Stimulated activated effector memory CD8-positive, alpha-beta T cell treated with anti-CD3 and anti-CD28 coated beads, Interleukin-12 subunit alpha, Interleukin-12 subunit beta, amount 100 ng/mL, for 72 hours (primary cell): ENCODE measurements around the gene BARX2.

ENCODE experiments used
- ATAC-seq: fragments of 150-1000 bp; cut with Tn5 transposase; 2 replicates; pipeline ENCODE4 v1.10.0; 2021
- DNase-seq, 2 donors: peaks; one replicate each; pipeline ENCODE4 v3.0.0; 2021 to 2022; ENCODE audit warnings: low spot score in 2 of 2
- H3K27ac Mint-ChIP-seq: one replicate; pipeline ENCODE4 v1.8.0; 2022; ENCODE audit warnings: mild to moderate bottlenecking, mixed read lengths
- H3K36me3 Mint-ChIP-seq: one replicate; pipeline ENCODE4 v1.8.0; 2022; ENCODE audit warnings: mild to moderate bottlenecking, mixed read lengths
- H3K4me1 Mint-ChIP-seq: one replicate; pipeline ENCODE4 v1.8.0; 2022; ENCODE audit warnings: mixed read lengths
- H3K4me3 Mint-ChIP-seq: one replicate; pipeline ENCODE4 v1.8.0; 2022; ENCODE audit warnings: mild to moderate bottlenecking, mixed read lengths
- H3K9me3 Mint-ChIP-seq: one replicate; pipeline ENCODE4 v1.8.0; 2022; ENCODE audit warnings: mixed read lengths

BARX2 gene

DNA sequence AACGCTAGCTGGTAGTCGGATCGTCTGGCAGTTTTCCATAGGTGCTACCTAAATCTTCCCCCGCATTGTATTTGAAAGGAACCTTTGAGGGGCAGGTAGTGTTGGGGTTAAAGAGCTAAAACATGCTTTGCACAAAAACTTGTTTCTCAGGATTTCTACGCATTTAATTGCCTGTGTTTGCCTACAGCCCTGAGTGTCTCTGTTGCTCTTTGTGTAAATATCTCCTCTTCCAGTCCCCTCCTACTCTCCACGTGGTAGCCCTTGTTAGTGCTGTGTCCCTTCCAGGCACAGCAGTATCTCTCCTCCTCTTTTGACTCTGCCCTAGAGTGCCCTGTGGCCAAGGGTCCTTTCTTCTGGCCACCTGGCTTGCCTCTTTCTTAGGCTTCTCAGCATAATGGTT lies 81.7 kb downstream of the BARX2 start:
- H3K27ac Mint-ChIP-seq = no peak overlapping the region
- H3K4me1 Mint-ChIP-seq = no peaks in the 10 kb centered on the region
- no peak overlapping the region for H3K4me3 Mint-ChIP-seq
- ATAC-seq (no peak), DNase-seq (no peak)
- no peaks in the 10 kb centered on the region for H3K36me3 Mint-ChIP-seq
- no peaks in the 10 kb centered on the region for H3K9me3 Mint-ChIP-seq

DNA sequence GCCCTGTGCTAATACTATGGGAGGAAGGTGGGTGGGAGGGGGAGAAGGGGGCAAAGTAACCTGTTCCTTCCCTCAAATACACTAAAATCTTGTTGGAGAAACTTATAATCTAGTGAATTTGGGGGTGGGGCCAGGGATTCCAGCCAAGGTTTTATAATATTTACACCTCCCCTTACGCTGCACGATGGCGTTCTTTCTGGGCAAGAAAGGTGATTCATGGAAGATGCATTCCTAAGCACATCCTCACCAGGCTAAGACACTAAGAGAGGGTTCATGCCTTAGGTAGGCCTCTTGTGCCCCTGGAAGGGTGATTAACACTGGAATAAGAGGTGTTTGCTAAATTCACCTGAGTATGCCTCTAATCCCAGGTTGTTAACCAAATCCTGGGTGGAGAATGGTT lies 82.6 kb downstream of the BARX2 start:
- H3K36me3 Mint-ChIP-seq = no peaks in the 10 kb centered on the region
- no peak overlapping the region for H3K27ac Mint-ChIP-seq

DNA sequence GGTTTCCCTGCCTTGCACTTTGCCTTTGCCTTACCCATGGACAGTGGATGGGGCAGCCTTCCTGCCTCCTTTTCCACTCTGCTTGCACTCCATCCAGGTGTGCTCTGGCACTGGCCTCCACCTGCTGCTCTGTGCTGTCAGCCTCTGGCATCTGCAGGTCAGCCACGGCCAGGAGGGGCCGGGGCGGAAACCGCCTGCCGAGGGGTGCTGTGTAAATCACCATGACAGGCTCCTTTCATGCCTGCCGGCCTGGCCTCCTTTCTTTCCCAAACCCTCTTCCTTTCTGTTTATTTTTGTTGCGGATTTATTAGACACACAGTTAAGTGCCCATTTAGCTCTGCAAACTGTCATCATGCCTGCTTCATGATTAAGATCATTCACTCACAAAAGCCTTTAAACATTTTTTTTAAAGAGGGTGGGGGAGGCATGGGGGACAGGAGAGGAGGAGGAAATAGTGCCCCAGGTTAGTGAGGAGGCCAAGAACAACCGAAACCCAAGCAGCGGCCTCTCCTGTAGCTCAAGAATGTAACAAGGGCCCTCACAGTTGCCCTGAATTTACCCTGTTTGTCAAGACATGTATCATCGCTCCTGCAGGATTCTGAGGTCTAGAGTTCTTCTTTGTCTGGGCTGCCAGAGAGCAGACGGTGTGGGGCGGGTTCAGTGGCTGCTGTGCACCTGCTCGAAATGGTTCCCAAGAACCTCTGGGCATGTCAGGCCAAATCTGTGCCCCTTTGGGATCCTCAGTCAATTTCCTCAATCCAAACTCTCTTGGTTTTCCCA lies 83.3 kb downstream of the BARX2 start:
- no peaks in the 10 kb centered on the region for H3K9me3 Mint-ChIP-seq

More for the DNA sequence above, 82.6 kb downstream of the BARX2 start:
- DNase-seq = no peak
- no peak for ATAC-seq
- no peak overlapping the region for H3K4me3 Mint-ChIP-seq
- no peaks in the 10 kb centered on the region for H3K9me3 Mint-ChIP-seq
- no peaks in the 10 kb centered on the region for H3K4me1 Mint-ChIP-seq

DNA sequence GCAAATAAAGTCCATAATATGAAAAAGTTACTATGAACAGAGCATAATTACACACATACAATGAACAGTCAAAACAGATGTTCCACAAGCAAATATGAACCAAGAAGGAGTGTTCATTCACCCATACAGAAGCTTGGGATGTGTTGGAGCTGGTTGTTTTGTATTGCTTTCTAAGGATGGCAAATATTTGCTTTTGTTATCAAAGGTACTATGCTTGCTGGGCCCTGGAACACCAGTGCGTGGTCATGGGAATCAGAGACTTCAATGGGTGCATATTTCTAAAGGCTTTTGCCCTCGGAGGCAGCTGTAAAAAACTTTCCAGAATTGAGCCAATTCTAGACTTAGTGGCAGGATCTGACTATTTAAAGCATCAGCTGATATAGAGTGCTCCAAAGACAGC lies 85.1 kb downstream of the BARX2 start:
- Mint-ChIP-seq H3K9me3 (no peaks in the 10 kb centered on the region), H3K4me3 (no peak overlapping the region), H3K27ac (no peak overlapping the region), H3K4me1 (no peaks in the 10 kb centered on the region), H3K36me3 (no peaks in the 10 kb centered on the region)
- ATAC-seq (no peak), DNase-seq (no peak)

More for the DNA sequence above, 83.3 kb downstream of the BARX2 start:
- DNase-seq (no peak), ATAC-seq (no peak)
- H3K4me1 Mint-ChIP-seq = no peaks in the 10 kb centered on the region
- H3K4me3 Mint-ChIP-seq = no peak overlapping the region
- no peak overlapping the region for H3K27ac Mint-ChIP-seq
- no peaks in the 10 kb centered on the region for H3K36me3 Mint-ChIP-seq

DNA sequence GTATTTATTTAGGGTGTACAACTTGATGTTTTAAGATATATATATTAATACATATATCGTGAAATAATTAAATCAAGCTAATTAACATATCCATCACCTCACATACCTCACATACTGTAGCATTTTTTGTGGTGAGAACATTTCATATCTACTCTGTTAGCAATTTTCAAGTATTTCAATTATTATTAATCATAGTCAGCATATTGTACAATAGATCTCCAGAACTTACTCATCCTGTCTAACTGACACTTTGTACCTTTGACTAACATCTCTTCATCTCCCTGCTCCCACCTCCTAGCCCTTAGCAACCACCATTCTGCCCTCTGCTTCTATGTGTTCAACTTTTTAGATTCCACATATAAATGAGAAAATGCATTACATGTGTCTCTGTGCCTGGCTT lies 108.4 kb downstream of the BARX2 start:
- no peak for ATAC-seq
- Mint-ChIP-seq H3K27ac (no peak overlapping the region), H3K36me3 (no peaks in the 10 kb centered on the region)

DNA sequence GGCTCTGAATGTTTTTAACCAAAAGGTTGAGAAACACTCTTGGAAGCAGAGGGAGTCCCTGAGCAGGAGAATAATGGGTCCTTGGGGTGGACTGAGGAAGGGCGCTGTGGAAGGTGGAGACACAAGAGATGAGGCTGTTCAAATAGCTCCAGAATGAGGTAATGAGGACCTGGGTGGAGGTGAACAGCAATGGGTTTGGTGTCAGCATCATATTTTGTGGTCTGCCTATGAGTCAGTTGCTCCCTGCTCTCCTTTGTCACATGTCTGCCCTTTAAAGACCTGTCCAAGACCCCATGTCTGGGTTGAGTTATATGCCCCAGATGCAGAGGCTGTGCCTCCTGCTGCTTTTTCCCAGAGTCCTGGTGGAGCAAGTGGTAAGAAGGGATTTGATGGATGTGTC lies 113.6 kb downstream of the BARX2 start:
- no peak overlapping the region for H3K4me3 Mint-ChIP-seq
- H3K36me3 Mint-ChIP-seq = no peaks in the 10 kb centered on the region
- ATAC-seq (no peak), DNase-seq (no peak)
- H3K4me1 Mint-ChIP-seq = no peaks in the 10 kb centered on the region
- H3K9me3 Mint-ChIP-seq = no peaks in the 10 kb centered on the region
- no peak overlapping the region for H3K27ac Mint-ChIP-seq

More for the DNA sequence above, 108.4 kb downstream of the BARX2 start:
- H3K4me1 Mint-ChIP-seq = no peaks in the 10 kb centered on the region
- no peak overlapping the region for H3K4me3 Mint-ChIP-seq
- H3K9me3 Mint-ChIP-seq = no peaks in the 10 kb centered on the region
- no peak for DNase-seq

DNA sequence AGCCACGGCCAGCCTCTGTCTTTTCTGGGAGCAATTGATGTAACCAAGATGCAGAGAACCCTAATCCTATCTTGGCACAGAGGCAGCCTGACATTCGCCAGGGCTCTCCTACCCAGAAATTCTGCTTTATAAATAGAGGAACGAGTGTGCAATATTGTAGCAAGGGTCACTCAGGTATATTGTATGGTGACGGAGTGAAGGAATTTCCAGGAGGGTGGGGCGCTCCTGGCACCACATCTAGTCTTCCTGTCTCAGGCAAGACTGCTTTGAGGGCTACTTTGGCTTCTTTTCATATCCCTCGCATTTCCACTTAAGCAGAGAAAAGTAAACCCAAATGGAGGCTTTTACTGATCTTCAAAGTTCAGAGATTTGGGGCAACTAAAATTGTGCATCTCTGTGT lies 114.4 kb downstream of the BARX2 start:
- H3K36me3 Mint-ChIP-seq = peaks cover 6% of the 10 kb centered on the region
- no peak for DNase-seq
- no peak for ATAC-seq
- H3K4me3 Mint-ChIP-seq = no peak overlapping the region
- H3K4me1 Mint-ChIP-seq = no peaks in the 10 kb centered on the region
- no peak overlapping the region for H3K27ac Mint-ChIP-seq
- peaks cover 4% of the 10 kb centered on the region for H3K9me3 Mint-ChIP-seq

DNA sequence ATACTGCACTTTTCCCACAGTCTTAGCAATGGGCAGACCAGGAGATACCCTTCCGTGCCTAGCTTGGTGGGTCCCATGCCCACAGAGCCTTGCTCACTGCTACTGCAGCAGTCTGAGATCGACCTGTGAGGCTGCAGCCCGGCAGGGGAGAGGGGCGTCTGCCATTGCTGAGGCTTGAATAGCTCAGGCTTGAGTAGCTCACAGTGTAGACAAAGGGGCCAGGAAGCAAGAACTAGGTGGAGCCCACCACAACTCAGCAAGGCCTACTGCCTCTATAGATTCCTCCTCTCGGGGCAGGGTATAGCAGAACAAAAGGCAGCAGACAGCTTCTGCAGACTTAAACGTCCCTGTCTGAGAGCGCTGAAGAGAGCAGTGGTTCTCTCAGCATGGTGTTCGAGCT lies 118.1 kb downstream of the BARX2 start:
- H3K27ac Mint-ChIP-seq = no peak overlapping the region
- H3K9me3 Mint-ChIP-seq = peaks cover 10% of the 10 kb centered on the region
- no peak for ATAC-seq
- DNase-seq = no peak
- peaks cover 6% of the 10 kb centered on the region for H3K36me3 Mint-ChIP-seq
- H3K4me3 Mint-ChIP-seq = no peak overlapping the region
- H3K4me1 Mint-ChIP-seq = no peaks in the 10 kb centered on the region
